ENCODE data around the gene NTN3. TPM values are rescaled to one million over a fixed set of nuclear protein-coding genes. Genes with fewer than 3 reads are reported as not detected.
"Not testable (repeated sequence)": the region's sequence is repeated elsewhere in the genome, so short reads cannot be mapped to it uniquely, and the experiment has no call there.

Gene NTN3
- total RNA-seq, 1 experiment from 2014 or later: not detected

DNA sequence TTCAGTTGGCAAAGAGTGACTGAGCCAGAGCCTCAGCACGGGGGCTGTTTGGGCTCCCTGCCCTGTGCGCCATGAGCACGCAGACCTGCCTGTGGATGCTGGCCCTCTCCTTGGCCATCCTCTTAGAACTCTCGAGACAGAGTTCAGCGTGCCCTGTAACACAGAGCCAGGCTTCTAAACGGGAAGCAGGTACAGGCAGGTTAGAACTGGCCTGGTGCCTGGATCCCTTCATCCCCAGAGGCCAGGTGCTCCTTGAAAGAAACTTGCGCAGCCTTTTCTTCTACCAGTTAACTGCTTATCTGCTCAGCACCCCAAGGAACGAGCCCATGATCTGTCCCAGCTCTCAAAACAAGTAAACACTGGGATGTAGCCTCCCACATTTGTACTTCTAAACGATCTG lies 35.0 kb upstream of the NTN3 start:
- no peak for DNase-seq (ENCODE audit: unreplicated experiment)
- no peaks in the 10 kb centered on the region for H3K9me3 Mint-ChIP-seq (ENCODE audit: unreplicated experiment)
- no peak for TF ChIP-seq CTCF (IDR thresholded peaks at IDR 0.05; ENCODE audit: unreplicated experiment)
- peaks cover 56% of the 10 kb centered on the region for H3K36me3 Mint-ChIP-seq (ENCODE audit: insufficient read depth, unreplicated experiment)
- BruUV-seq (replicated peaks): no TSS peak
- H3K27me3 Mint-ChIP-seq (ENCODE audit: insufficient read depth, unreplicated experiment): no peaks in the 10 kb centered on the region
- CTCF ChIA-PET: interaction anchor here (0.7 kb wide), 1 partner anchor 1242 kb away, joined by 3 read pairs; no protein-coding TSS in a partner anchor
- H3K4me3 Mint-ChIP-seq (ENCODE audit: unreplicated experiment): no peak overlapping the region
- POLR2A ChIA-PET: interaction anchor here (1.2 kb wide), 1 partner anchor 163 kb away, joined by 3 read pairs; no protein-coding TSS in a partner anchor
- no peak overlapping the region for H3K27ac Mint-ChIP-seq (ENCODE audit: low read depth, unreplicated experiment)
- no peaks in the 10 kb centered on the region for H3K4me1 Mint-ChIP-seq (ENCODE audit: insufficient read depth, unreplicated experiment)
- intact Hi-C loops (cut with micrococcal nuclease): no loop called here

- no peak for DNase-seq (ENCODE audit: unreplicated experiment)
- H3K27ac Mint-ChIP-seq (ENCODE audit: low read depth, unreplicated experiment): no peak overlapping the region
- intact Hi-C loops (cut with micrococcal nuclease): no loop called here
- H3K4me3 Mint-ChIP-seq (ENCODE audit: unreplicated experiment): no peak overlapping the region
- H3K27me3 Mint-ChIP-seq (ENCODE audit: insufficient read depth, unreplicated experiment): no peaks in the 10 kb centered on the region
- no peaks in the 10 kb centered on the region for H3K9me3 Mint-ChIP-seq (ENCODE audit: unreplicated experiment)
- no peaks in the 10 kb centered on the region for H3K4me1 Mint-ChIP-seq (ENCODE audit: insufficient read depth, unreplicated experiment)
- POLR2A ChIA-PET: no interaction called here
- TF ChIP-seq CTCF (IDR thresholded peaks at IDR 0.05; ENCODE audit: unreplicated experiment): no peak
- BruUV-seq (replicated peaks): no TSS peak
- H3K36me3 Mint-ChIP-seq (ENCODE audit: insufficient read depth, unreplicated experiment): peaks cover 61% of the 10 kb centered on the region
- CTCF ChIA-PET: interaction anchor here (0.6 kb wide), 1 partner anchor 64 kb away, joined by 3 read pairs; no protein-coding TSS in a partner anchor
Measured at GRCh38 chr16:2437032-2437790, 33.9 kb upstream of the NTN3 start.

- ChIA-PET CTCF (interaction anchor here (0.6 kb wide), 2 partner anchors 17 to 64 kb away, joined by 3 read pairs; no protein-coding TSS in a partner anchor), POLR2A (no interaction called here)
- Mint-ChIP-seq H3K4me3 (ENCODE audit: unreplicated experiment) (no peak overlapping the region), H3K27me3 (ENCODE audit: insufficient read depth, unreplicated experiment) (no peaks in the 10 kb centered on the region), H3K4me1 (ENCODE audit: insufficient read depth, unreplicated experiment) (no peaks in the 10 kb centered on the region), H3K27ac (ENCODE audit: low read depth, unreplicated experiment) (no peak overlapping the region), H3K9me3 (ENCODE audit: unreplicated experiment) (no peaks in the 10 kb centered on the region), H3K36me3 (ENCODE audit: insufficient read depth, unreplicated experiment) (peaks cover 60% of the 10 kb centered on the region)
- no peak for DNase-seq (ENCODE audit: unreplicated experiment)
- intact Hi-C loops (cut with micrococcal nuclease): no loop called here
- no TSS peak for BruUV-seq (replicated peaks)
- TF ChIP-seq CTCF (IDR thresholded peaks at IDR 0.05; ENCODE audit: unreplicated experiment): no peak
Measured at GRCh38 chr16:2438121-2438520, 33.0 kb upstream of the NTN3 start.

GRCh38 chr16:2439598-2439997 lies 31.5 kb upstream of the NTN3 start:
- peaks cover 54% of the 10 kb centered on the region for H3K36me3 Mint-ChIP-seq (ENCODE audit: insufficient read depth, unreplicated experiment)
- ChIA-PET POLR2A (no interaction called here), CTCF (interaction anchor here (0.6 to 1.3 kb wide), 4 partner anchors 10 to 99 kb away, joined by 3 to 5 read pairs (median 3); partner anchors contain the start of gene ABCA3)
- TF ChIP-seq CTCF (IDR thresholded peaks at IDR 0.05; ENCODE audit: unreplicated experiment): no peak
- no peaks in the 10 kb centered on the region for H3K9me3 Mint-ChIP-seq (ENCODE audit: unreplicated experiment)
- H3K4me1 Mint-ChIP-seq (ENCODE audit: insufficient read depth, unreplicated experiment): no peaks in the 10 kb centered on the region
- H3K4me3 Mint-ChIP-seq (ENCODE audit: unreplicated experiment): no peak overlapping the region
- DNase-seq (ENCODE audit: unreplicated experiment): no peak
- no TSS peak for BruUV-seq (replicated peaks)
- H3K27ac Mint-ChIP-seq (ENCODE audit: low read depth, unreplicated experiment): no peak overlapping the region
- intact Hi-C loops (cut with micrococcal nuclease): no loop called here
- H3K27me3 Mint-ChIP-seq (ENCODE audit: insufficient read depth, unreplicated experiment): no peaks in the 10 kb centered on the region

DNA sequence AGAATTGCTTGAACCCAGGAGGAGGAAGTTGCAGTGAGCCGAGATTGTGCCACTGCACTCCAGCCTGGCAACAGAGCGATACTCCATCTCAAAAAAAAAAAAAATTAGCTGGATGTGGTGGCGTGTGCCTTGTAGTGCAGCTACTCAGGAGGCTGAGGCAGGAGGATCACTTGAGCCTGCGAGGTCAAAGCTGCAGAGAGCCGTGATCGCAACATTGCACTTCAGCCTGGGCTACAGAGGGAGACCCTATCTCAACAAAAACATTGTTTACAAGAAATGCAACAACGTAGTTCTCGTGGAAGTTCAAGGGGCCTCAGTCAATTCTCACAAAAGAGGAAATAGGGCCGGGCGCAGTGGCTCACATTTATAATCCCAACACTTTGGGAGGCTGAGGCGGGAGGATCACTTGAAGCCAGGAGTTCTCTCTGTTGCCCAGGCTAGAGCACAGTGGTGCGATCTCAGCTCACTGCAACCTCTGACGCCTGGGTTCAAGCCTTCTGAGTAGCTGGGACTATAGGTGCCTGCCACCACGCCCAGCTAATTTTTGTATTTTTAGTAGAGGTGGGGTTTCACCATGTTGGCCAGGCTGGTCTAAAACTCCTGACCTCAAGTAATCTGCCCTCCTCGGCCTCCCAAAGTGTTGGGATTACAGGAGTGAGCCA lies 29.8 kb upstream of the NTN3 start:
- H3K36me3 Mint-ChIP-seq (ENCODE audit: insufficient read depth, unreplicated experiment): peaks cover 50% of the 10 kb centered on the region
- ChIA-PET CTCF (interaction anchor here (0.5 to 0.9 kb wide), 3 partner anchors 11 to 182 kb away, joined by 3 to 5 read pairs (median 3); no protein-coding TSS in a partner anchor), POLR2A (interaction anchor here (0.8 kb wide), 2 partner anchors 23 to 34 kb away, joined by 3 read pairs; partner anchors contain the start of gene TBC1D24)
- H3K27ac Mint-ChIP-seq (ENCODE audit: low read depth, unreplicated experiment); H3K4me3 Mint-ChIP-seq (ENCODE audit: unreplicated experiment); intact Hi-C loops (cut with micrococcal nuclease); H3K9me3 Mint-ChIP-seq (ENCODE audit: unreplicated experiment); H3K4me1 Mint-ChIP-seq (ENCODE audit: insufficient read depth, unreplicated experiment); DNase-seq (ENCODE audit: unreplicated experiment); H3K27me3 Mint-ChIP-seq (ENCODE audit: insufficient read depth, unreplicated experiment); BruUV-seq (replicated peaks): not testable (repeated sequence)
